CD14-positive monocyte (primary cell): Measurements from ENCODE around the gene XPO6. TPM values are rescaled to one million over a fixed set of nuclear protein-coding genes. Genes with fewer than 3 reads are reported as not detected.

Experiments
- DNase-seq, 3 donors: peaks; one replicate each; pipeline ENCODE4 v3.0.0-alpha.2; 2011 to 2022
- H2AFZ ChIP-seq: 2 replicates; pipeline ENCODE4 v1.6.0; 2012; ENCODE audit warnings: mild to moderate bottlenecking, low read depth, low read length, inconsistent platforms; ENCODE audit not compliant: insufficient read depth, poor library complexity, severe bottlenecking
- H3K27ac ChIP-seq, 2 donors: 1 replicate in 1 of 2; 2 replicates in 1 of 2; pipeline ENCODE4 v1.5.1; 2012 to 2013; ENCODE audit warnings: low read length in 2 of 2, control low read depth in 1 of 2, inconsistent platforms in 1 of 2, low read depth in 1 of 2, mild to moderate bottlenecking in 1 of 2
- H3K27me3 ChIP-seq, 2 donors: one replicate each; pipeline versions ENCODE4 v1.6.0 to v1.6.1; 2011 to 2013; ENCODE audit warnings: low read length in 2 of 2; ENCODE audit not compliant: control insufficient read depth in 2 of 2, insufficient read depth in 2 of 2
- H3K36me3 ChIP-seq, 2 donors: replicated peaks in 1 of 2; 1 replicate in 1 of 2; 2 replicates in 1 of 2; pipeline versions ENCODE4 v1.5.1 to v1.6.1; 2012 to 2013; ENCODE audit warnings: low read length in 2 of 2, control low read depth in 1 of 2, inconsistent platforms in 1 of 2, mild to moderate bottlenecking in 1 of 2; ENCODE audit not compliant: insufficient read depth in 2 of 2, control insufficient read depth in 1 of 2
- H3K4me1 ChIP-seq, 2 donors: 1 replicate in 1 of 2; 2 replicates in 1 of 2; pipeline versions ENCODE4 v1.5.1 to v1.6.1; 2012 to 2013; ENCODE audit warnings: low read length in 2 of 2, control low read depth in 1 of 2, inconsistent platforms in 1 of 2, mild to moderate bottlenecking in 1 of 2, moderate library complexity in 1 of 2; ENCODE audit not compliant: insufficient read depth in 2 of 2, control insufficient read depth in 1 of 2
- H3K4me2 ChIP-seq: replicated peaks from 2 replicates; pipeline ENCODE3; 2012; ENCODE audit warnings: low read length, moderate library complexity, mild to moderate bottlenecking; ENCODE audit not compliant: poor library complexity, severe bottlenecking; ENCODE audit errors: extremely low read depth
- H3K4me3 ChIP-seq, 3 experiments: fragments of 200-600 bp in 1 of 3; sonication (generic) in 1 of 3; replicated peaks in 1 of 3; 1 replicate in 2 of 3; 2 replicates in 1 of 3; pipeline ENCODE4 v1.5.1; 2011 to 2013; ENCODE audit warnings: low read length in 3 of 3, mild to moderate bottlenecking in 3 of 3, control low read depth in 2 of 3, low read depth in 2 of 3, inconsistent platforms in 1 of 3, moderate library complexity in 1 of 3
- H3K79me2 ChIP-seq: 2 replicates; pipeline ENCODE4 v1.6.0; 2012; ENCODE audit warnings: mild to moderate bottlenecking, control low read depth, inconsistent platforms, low read length, moderate library complexity; ENCODE audit not compliant: insufficient read depth
- H3K9ac ChIP-seq: 2 replicates; pipeline ENCODE4 v1.6.0; 2017; ENCODE audit warnings: low read length, mild to moderate bottlenecking; ENCODE audit not compliant: insufficient read depth, poor library complexity, severe bottlenecking
- H3K9me3 ChIP-seq, 2 donors: replicated peaks in 1 of 2; 1 replicate in 1 of 2; 2 replicates in 1 of 2; pipeline versions ENCODE4 v1.5.1 to v1.6.1; 2012 to 2013; ENCODE audit warnings: low read length in 2 of 2, control low read depth in 1 of 2; ENCODE audit not compliant: control insufficient read depth in 1 of 2, insufficient read depth in 1 of 2
- H4K20me1 ChIP-seq: 2 replicates; pipeline ENCODE4 v1.6.0; 2012; ENCODE audit warnings: mild to moderate bottlenecking, low read length, control low read depth, moderate library complexity; ENCODE audit not compliant: insufficient read depth
- H3K27ac Mint-ChIP-seq, 7 donors: one replicate each; pipeline ENCODE4 v1.8.0; 2020; ENCODE audit warnings: mild to moderate bottlenecking in 7 of 7, mixed read lengths in 7 of 7, moderate library complexity in 6 of 7, inconsistent platforms in 2 of 7
- H3K27me3 Mint-ChIP-seq, 3 donors: one replicate each; pipeline ENCODE4 v1.8.0; 2021 to 2022; ENCODE audit warnings: low read depth in 3 of 3, mild to moderate bottlenecking in 3 of 3, mixed read lengths in 3 of 3, moderate library complexity in 3 of 3, inconsistent platforms in 1 of 3
- H3K36me3 Mint-ChIP-seq, 2 donors: one replicate each; pipeline ENCODE4 v1.8.0; 2020; ENCODE audit warnings: mixed read lengths in 2 of 2, inconsistent platforms in 1 of 2, mild to moderate bottlenecking in 1 of 2
- H3K4me1 Mint-ChIP-seq: one replicate; pipeline ENCODE4 v1.8.0; 2020; ENCODE audit warnings: mild to moderate bottlenecking, mixed read lengths
- H3K4me3 Mint-ChIP-seq, 2 donors: one replicate each; pipeline ENCODE4 v1.8.0; 2020; ENCODE audit warnings: mild to moderate bottlenecking in 2 of 2, mixed read lengths in 2 of 2, moderate library complexity in 1 of 2
- H3K9me3 Mint-ChIP-seq, 7 donors: one replicate each; pipeline ENCODE4 v1.8.0; 2020 to 2022; ENCODE audit warnings: mixed read lengths in 7 of 7, mild to moderate bottlenecking in 6 of 7, moderate library complexity in 6 of 7, inconsistent platforms in 2 of 7
- WGBS: methylation state at CpG from one replicate; pipeline ENCODE4 v1.1.5; 2013; ENCODE audit warnings: missing lambda C conversion rate; ENCODE audit not compliant: insufficient coverage; 5-methylcytosine and 5-hydroxymethylcytosine counted together
- intact Hi-C, 2 donors: fragments of 100-400 bp; cut with micrococcal nuclease; formaldehyde crosslinking; loops; one replicate each; pipeline versions ENCODE4 v1.15.0 to v1.15.1; 2023
- polyA plus RNA-seq, 3 donors: library from polyadenylated mRNA; depleted of rRNA in 1 of 3; unstranded in 2 of 3; stranded (reverse) in 1 of 3; fragments of 300-500 nt in 2 of 3; fragments of >200 nt in 1 of 3; fragmentation: Illumina TruSeq in 2 of 3; gene quantifications; 1 replicate in 2 of 3; 2 replicates in 1 of 3; pipeline ENCODE4 v1.2.3, GENCODE V29; 2012 to 2021
- TF ChIP-seq, protein P1 (sequence below): fragments of 200-600 bp; IDR thresholded peaks from one replicate; pipeline ENCODE4 v1.8.0; 2022; ENCODE audit warnings: antibody characterized with exemption, mild to moderate bottlenecking

The XPO6 gene
- polyA plus RNA-seq, 3 donors, result 35.7 to 166 (median 38.3) TPM

- Histone ChIP-seq H3K4me3 (no peak overlapping the region), H3K4me1 (peaks cover 33 to 37% of the 10 kb centered on the region in 2 donors), H2AFZ (no peak overlapping the region), H4K20me1 (peaks cover 20% of the 10 kb centered on the region), H3K4me2 (no peak overlapping the region), H3K9me3 (no peaks in the 10 kb centered on the region), H3K27ac (peak overlapping the region in 1 of 2 donors; percentile 12), H3K9ac (no peak overlapping the region), H3K79me2 (no peaks in the 10 kb centered on the region), H3K27me3 (no peaks in the 10 kb centered on the region), H3K36me3 (peaks cover 81 to 86% of the 10 kb centered on the region in 2 donors)
- intact Hi-C loops, result no loop called here
- TF ChIP-seq, protein P1, sequence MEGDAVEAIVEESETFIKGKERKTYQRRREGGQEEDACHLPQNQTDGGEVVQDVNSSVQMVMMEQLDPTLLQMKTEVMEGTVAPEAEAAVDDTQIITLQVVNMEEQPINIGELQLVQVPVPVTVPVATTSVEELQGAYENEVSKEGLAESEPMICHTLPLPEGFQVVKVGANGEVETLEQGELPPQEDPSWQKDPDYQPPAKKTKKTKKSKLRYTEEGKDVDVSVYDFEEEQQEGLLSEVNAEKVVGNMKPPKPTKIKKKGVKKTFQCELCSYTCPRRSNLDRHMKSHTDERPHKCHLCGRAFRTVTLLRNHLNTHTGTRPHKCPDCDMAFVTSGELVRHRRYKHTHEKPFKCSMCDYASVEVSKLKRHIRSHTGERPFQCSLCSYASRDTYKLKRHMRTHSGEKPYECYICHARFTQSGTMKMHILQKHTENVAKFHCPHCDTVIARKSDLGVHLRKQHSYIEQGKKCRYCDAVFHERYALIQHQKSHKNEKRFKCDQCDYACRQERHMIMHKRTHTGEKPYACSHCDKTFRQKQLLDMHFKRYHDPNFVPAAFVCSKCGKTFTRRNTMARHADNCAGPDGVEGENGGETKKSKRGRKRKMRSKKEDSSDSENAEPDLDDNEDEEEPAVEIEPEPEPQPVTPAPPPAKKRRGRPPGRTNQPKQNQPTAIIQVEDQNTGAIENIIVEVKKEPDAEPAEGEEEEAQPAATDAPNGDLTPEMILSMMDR, result no peak
- H3K36me3 Mint-ChIP-seq, result peaks cover 82 to 88% of the 10 kb centered on the region in 2 donors
- H3K4me3 Mint-ChIP-seq, result no peak overlapping the region
- WGBS, result 94% methylated on average over 10 of the region's 10 CpGs
- H3K4me1 Mint-ChIP-seq, result peaks cover 32% of the 10 kb centered on the region
- H3K27ac Mint-ChIP-seq, result peak overlapping the region in 3 of 7 donors; percentile 19 to 64 (median 47)
- H3K9me3 Mint-ChIP-seq, result no peaks in the 10 kb centered on the region
- H3K27me3 Mint-ChIP-seq, result peaks cover 0 to 2% (median 0%) of the 10 kb centered on the region in 3 donors
- no peak for DNase-seq
These were observed 98.9 kb downstream of the XPO6 start for GRCh38 chr16:28112908-28113307.

DNA sequence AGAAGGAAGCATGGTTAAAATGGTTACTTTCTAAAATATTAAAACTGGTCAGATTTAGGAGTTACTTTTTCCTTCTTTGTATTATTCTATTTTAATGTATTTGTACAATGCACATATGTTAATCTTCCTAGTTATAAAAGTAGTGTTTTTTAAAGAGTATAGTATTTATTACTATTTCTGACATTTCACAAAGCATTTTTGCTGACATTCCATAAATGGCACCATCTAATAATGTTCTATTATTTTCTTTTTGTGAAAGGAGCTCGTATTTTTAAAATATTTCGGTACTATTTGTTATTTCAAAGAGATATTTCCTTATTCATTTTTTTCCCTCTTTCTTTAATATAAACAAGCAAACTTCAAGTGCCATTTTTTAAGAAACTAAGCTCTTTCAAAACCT, 100.8 kb downstream of the XPO6 start:
- peaks cover 33 to 37% of the 10 kb centered on the region in 2 donors for H3K4me1 ChIP-seq
- Mint-ChIP-seq H3K9me3 (no peaks in the 10 kb centered on the region), H3K27ac (peak overlapping the region in 5 of 7 donors; percentile 80 to 98 (median 96)), H3K36me3 (peaks cover 84 to 90% of the 10 kb centered on the region in 2 donors), H3K27me3 (peaks cover 0 to 2% (median 0%) of the 10 kb centered on the region in 3 donors), H3K4me1 (peaks cover 32% of the 10 kb centered on the region), H3K4me3 (no peak overlapping the region)
- H3K4me2 ChIP-seq, result peak overlapping the region; percentile 17
- TF ChIP-seq, protein P1, result no peak
- no peaks in the 10 kb centered on the region for H3K9me3 ChIP-seq
- WGBS, result no CpG with 5 or more reads among the region's 2 CpGs
- intact Hi-C loops, result loop anchor here in 1 of 2 donors (2.0 kb wide), 1 partner anchor 100 kb away; the partner anchor contains the start of gene XPO6
- H2AFZ ChIP-seq, result no peak overlapping the region
- H3K9ac ChIP-seq, result no peak overlapping the region
- peaks cover 24% of the 10 kb centered on the region for H4K20me1 ChIP-seq
- no peak for DNase-seq
- no peak overlapping the region for H3K4me3 ChIP-seq
- no peaks in the 10 kb centered on the region for H3K27me3 ChIP-seq
- peak overlapping the region in 1 of 2 donors; percentile 82 for H3K27ac ChIP-seq
- H3K79me2 ChIP-seq, result no peaks in the 10 kb centered on the region
- peaks cover 82 to 86% of the 10 kb centered on the region in 2 donors for H3K36me3 ChIP-seq
